Esophagus squamous epithelium (tissue), 4 donors: ENCODE results near the gene ARHGAP44.

ENCODE experiments used
- CTCF ChIP-seq, 6 experiments: fragments of 450-650 bp in 4 of 6; fragments of 200-600 bp in 2 of 6; sonication (generic) in 2 of 6; IDR thresholded peaks; one replicate each; pipeline ENCODE4 v1.5.1; 2016 to 2019; ENCODE audit warnings: antibody characterized with exemption in 6 of 6, mild to moderate bottlenecking in 4 of 6, moderate library complexity in 4 of 6
- POLR2A ChIP-seq, 4 donors: fragments of 450-650 bp; IDR thresholded peaks; one replicate each; pipeline ENCODE4 v1.6.1; 2017; ENCODE audit warnings: antibody characterized with exemption in 4 of 4, mild to moderate bottlenecking in 4 of 4, moderate library complexity in 3 of 4

GRCh38 chr17:12982224-12982623, 192.9 kb downstream of the ARHGAP44 start:
- TF ChIP-seq POLR2A (IDR thresholded peaks at IDR 0.05) (no peak), CTCF (IDR thresholded peaks at IDR 0.05) (no peak)
